ENCODE results near the gene CCDC142.
A peak's percentile ranks its signal among the peaks of the same experiment; 100 is the strongest.

CCDC142 gene

GRCh38 chr2:74501335-74502071, 18.7 kb upstream of the CCDC142 start:
- TF ChIP-seq CTCF (IDR thresholded peaks at IDR 0.05; ENCODE audit: low read length, missing control alignments): no peak
- no peak for DNase-seq (ENCODE audit: low read depth)
- peak overlapping the region; percentile 62 for H3K4me3 ChIP-seq (replicated peaks; ENCODE audit: low read depth, low read length)

- H3K4me3 ChIP-seq (replicated peaks; ENCODE audit: low read depth, low read length): no peak overlapping the region
- TF ChIP-seq CTCF (IDR thresholded peaks at IDR 0.05; ENCODE audit: low read length, missing control alignments): no peak
- DNase-seq (ENCODE audit: low read depth): no peak
Measured at GRCh38 chr2:74500578-74500946, 17.8 kb upstream of the CCDC142 start.

GRCh38 chr2:74499940-74500577, 17.3 kb upstream of the CCDC142 start:
- no peak overlapping the region for H3K4me3 ChIP-seq (replicated peaks; ENCODE audit: low read depth, low read length)
- no peak for TF ChIP-seq CTCF (IDR thresholded peaks at IDR 0.05; ENCODE audit: low read length, missing control alignments)
- no peak for DNase-seq (ENCODE audit: low read depth)

GRCh38 chr2:74499267-74499939, 16.6 kb upstream of the CCDC142 start, which contains the start of gene LBX2:
Gene LBX2 (minus strand): TSS chr2:74499603. CDS start chr2:74499537, 66 bp downstream.
- no peak for TF ChIP-seq CTCF (IDR thresholded peaks at IDR 0.05; ENCODE audit: low read length, missing control alignments)
- DNase-seq (ENCODE audit: low read depth): peak; percentile 20
- H3K4me3 ChIP-seq (replicated peaks; ENCODE audit: low read depth, low read length): peak within 1 kb of the TSS; percentile 40

GRCh38 chr2:74498500-74499266, 15.9 kb upstream of the CCDC142 start:
- peak; percentile 23 for DNase-seq (ENCODE audit: low read depth)
- no peak for TF ChIP-seq CTCF (IDR thresholded peaks at IDR 0.05; ENCODE audit: low read length, missing control alignments)
- peak overlapping the region; percentile 40 for H3K4me3 ChIP-seq (replicated peaks; ENCODE audit: low read depth, low read length)

GRCh38 chr2:74497777-74498499, 15.1 kb upstream of the CCDC142 start:
- no peak for TF ChIP-seq CTCF (IDR thresholded peaks at IDR 0.05; ENCODE audit: low read length, missing control alignments)
- no peak for DNase-seq (ENCODE audit: low read depth)
- peak overlapping the region; percentile 40 for H3K4me3 ChIP-seq (replicated peaks; ENCODE audit: low read depth, low read length)
